HK-2 (cell line): ENCODE data around the gene TNNI3K.

ENCODE experiments used
- DNase-seq: peaks from one replicate; pipeline ENCODE4 v3.0.0-alpha.2; 2018; ENCODE audit not compliant: unreplicated experiment

The TNNI3K gene

GRCh38 chr1:74502432-74502831 lies 267.2 kb downstream of the TNNI3K start:
- DNase-seq = no peak

GRCh38 chr1:74502858-74503257 lies 267.7 kb downstream of the TNNI3K start:
- DNase-seq = no peak

GRCh38 chr1:74504125-74504932 lies 269.1 kb downstream of the TNNI3K start:
- peak; percentile 52 for DNase-seq

DNA sequence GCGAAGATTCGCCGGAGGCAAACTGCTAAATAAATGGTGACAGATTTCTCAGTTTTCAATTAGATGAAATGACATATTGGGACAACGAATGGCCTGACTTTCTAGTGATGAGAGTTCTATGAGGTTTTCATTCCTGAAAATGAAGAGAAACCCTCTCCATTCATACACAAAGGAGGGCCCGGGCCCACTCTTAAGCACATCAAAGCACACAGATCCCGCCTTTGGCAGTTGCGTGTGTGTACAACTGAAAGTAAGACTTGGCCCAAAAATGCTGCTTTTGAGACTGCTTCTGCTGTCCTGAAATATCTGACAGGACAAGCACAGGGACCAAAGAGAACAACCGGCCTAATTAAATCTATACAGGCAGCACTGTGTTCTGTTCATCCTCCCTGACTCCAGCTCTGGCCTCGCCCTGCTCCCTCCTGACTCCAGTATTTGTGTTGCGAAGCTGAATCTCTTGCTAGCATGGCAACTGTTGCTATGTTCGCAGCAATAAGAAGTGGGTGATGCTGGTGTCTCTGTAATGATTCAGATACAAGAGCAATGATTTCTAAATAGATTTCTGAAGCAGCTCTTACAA lies 269.8 kb downstream of the TNNI3K start:
- no peak for DNase-seq

- DNase-seq = no peak
Observed at GRCh38 chr1:74505928-74506710, 270.9 kb downstream of the TNNI3K start.

- no peak for DNase-seq
Observed at GRCh38 chr1:74508449-74508848, 273.3 kb downstream of the TNNI3K start.

DNA sequence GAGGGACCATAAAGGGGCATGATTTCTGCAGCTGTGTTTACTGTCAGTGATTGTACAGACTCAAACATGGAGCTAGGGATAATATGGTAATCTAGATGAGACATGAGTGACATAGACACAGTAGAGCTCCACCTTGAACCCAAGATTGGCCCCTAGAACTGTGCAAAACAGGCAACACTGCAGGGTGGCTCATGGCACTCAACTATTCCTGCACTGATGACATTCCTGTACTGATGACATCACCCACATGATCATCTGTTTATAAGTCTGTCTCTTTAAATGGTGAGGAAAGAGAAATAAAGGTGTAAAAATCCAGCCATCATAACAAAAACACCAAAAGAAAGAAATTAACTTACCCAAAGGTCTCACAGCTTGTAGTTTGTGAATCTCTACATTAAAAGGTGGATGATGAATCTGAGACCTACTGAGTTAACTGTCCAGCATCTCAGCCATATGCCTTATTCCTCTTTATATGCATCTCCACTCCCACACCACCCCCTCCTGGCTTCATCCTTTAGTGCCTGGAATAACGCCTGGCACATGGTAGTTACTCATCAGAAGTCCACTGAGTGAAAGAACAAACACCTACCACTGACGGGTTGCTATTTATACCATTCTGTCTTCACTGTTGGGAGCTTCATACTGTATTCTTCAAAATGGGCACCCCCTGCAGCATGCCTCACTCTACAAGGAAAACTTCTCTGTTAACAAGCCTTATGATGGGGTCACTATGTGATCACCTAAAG lies 277.2 kb downstream of the TNNI3K start, which contains the start of gene LRRC53:
Gene LRRC53 (minus strand): TSS at position 442 of the 746 bp plus-strand sequence. CDS start 29,262 bp downstream, outside the sequence.
- DNase-seq = no peak

DNA sequence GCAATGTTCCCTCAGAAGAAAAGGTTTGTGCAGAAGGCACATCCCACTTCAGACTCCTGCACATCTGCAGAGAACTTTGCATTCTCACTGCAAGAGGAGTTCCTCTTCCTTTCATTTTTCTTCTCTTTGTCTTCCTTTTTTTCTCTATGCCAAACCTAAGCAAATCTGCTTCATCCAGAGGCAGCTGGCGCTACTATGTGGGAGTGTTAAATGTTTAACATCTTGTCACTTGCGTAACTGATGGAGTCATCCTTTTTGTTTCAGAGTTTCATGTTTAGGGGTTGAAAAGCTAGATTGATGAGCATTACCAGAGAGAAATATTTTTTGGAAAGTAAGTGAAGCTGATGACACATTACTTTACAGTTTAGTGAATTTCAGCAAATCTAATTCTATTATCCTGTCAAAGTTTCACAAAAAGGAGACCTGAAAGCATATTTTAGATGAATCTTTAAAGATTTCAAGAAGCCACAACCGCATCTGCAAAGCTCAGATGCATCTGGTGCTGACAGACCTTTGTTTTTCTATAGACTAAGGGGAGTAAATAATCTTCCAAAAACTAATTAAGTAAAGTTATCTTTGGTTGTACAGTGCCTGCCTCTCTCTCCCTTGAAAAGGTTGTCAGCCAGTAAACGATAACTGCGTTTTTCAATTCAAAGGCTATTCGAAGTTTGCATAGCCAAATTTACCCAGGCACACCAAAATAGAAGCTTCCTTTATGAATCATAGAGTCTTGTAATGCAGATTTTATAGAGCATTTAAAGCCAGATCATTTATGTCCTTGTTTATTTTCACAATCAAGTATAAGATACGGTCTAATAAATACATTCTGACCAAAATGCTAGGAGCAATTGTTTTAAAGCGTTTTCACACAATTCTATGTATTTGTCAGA lies 278.5 kb downstream of the TNNI3K start:
- DNase-seq = no peak

GRCh38 chr1:74517599-74518051 lies 282.4 kb downstream of the TNNI3K start:
- DNase-seq = no peak

DNA sequence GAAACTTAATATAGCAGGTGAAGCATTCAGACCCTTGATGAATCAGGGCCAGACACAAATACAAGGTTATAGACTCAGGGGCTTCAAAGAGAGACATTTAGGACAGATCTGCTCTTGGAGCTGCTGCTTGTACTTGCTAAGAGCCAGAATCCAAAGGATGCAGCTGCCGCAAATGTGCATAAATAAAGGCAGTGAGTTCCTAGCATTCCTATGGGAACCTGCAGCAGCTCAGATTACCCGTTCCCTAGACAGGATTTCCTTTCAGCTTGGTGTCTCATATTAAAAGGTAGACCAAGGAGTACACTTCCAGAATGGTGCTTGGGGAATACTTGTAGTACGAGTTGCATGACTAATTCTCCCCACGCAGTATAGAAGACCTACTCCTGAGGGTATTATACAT lies 287.0 kb downstream of the TNNI3K start:
- no peak for DNase-seq

DNA sequence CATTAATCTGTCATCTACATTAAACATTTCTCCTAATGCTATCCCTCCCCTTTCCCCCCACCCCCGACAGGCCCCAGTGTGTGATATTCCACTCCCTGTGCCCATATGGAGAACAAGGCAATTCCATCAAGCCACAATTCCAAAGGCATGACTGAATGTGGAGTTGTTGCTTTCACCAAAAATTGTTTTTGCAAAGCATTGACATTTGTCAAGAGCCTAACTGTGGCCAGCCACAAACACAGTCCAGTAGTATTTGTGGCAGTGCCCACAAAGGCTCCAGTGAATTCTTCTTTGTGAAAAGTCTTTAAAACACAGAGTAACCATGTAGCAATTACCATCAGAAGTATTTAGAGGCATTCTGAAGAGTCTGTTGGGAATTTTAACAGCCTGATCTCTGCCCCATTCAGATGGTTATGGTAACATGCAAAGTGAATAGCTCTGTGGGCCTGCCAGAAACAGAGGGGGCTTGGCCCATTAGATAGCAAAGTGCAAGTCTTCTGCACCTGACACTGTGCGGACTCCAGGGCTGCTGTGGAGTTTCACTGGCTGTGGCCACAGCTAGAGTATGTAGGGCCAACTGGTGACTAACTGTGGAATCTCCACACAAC lies 288.8 kb downstream of the TNNI3K start:
- no peak for DNase-seq

DNA sequence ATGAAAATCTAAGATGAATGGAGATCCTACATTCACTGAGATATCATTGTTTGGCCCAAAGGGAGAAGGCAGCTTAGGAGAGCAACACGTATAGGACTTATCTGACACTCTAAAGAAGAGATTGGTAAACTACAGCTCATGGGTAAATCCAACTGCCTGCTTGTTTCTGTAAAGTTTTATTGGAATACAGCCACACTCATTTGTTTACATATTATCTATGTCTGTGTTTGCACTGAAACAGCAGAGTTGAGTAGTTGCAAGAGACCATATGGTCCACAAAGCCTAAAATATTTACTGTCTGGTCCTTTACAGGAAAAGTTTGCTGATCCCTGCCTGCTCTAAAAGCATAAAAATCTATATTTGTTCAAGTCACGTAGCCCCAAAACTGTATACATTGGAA lies 291.5 kb downstream of the TNNI3K start:
- no peak for DNase-seq

- DNase-seq = no peak
Observed at GRCh38 chr1:74528123-74528522, 292.9 kb downstream of the TNNI3K start.

DNA sequence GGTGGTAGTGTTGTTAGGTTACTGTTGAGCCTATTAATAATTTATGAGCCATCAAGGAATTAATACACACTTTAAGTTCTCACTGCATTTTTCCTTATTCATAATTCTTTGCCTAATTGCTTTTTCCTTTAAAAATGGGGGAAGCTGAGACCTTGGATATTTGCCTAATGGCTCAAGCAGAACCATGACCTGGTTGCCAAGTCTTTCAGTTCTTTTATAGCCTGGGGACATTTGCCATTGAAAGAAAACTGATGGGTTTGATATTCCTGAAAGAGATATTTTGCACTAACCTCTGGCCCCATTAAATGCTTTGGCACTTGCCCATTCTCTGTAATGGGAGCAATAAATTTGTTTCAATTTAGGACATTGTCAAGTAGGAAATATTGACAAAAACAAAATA lies 295.7 kb downstream of the TNNI3K start:
- DNase-seq = no peak

DNA sequence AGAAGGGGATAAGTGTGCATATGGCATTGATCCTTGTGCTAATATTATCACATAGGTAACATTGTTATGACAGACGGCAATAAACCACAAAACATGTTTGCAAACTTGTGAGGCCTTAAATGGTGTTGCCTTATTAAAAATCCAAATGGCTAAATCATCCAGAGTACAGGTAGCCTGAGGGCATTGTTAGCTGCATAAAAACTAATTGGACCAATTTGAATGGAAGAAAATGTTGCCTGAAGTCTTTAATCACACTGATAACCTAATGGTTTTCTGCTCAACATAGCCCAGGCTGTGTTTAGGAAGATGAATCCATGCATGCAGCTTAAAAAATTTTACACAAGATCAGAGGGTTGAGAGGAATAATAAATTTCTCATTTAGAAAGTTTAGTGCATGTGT lies 296.6 kb downstream of the TNNI3K start:
- DNase-seq = no peak

DNA sequence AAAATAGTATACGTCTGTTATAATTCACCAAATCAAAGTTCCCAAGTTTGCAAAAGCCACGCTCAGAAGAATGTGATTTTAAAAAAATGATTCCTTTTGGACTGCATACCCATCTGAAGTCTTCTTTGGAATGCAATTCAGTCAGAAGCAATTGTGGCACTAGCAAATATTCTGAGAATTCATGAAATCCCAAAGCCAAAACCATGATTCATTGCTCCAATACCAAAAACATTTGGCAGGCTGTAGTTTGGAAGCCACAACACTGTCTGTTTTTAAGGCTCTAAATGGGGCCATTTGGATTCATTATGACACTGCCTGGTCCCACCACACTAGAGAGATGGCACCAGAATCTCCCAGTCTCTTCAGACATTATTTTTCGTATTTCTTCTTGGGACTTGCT lies 299.1 kb downstream of the TNNI3K start:
- DNase-seq = no peak

DNA sequence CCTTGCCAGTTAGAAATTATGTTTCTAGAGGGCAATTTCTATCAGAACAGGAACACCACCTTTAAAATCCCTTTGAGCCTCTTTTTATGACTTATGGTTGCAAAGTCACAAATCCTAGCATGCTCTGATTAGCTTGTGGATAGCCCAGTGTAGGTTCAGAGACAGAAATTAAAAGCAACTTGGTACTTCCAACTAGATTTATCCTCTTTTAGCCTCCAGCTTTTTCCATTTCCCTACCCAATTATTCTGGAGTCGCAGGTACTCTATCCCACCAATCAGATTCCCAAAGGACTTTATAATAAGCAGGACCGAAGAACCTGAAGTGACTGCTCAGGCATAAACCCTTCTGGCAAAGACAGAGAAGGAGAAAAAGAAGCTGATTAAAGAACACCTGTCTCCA lies 310.6 kb downstream of the TNNI3K start:
- no peak for DNase-seq

GRCh38 chr1:74548961-74549750 lies 314.0 kb downstream of the TNNI3K start:
- no peak for DNase-seq

DNA sequence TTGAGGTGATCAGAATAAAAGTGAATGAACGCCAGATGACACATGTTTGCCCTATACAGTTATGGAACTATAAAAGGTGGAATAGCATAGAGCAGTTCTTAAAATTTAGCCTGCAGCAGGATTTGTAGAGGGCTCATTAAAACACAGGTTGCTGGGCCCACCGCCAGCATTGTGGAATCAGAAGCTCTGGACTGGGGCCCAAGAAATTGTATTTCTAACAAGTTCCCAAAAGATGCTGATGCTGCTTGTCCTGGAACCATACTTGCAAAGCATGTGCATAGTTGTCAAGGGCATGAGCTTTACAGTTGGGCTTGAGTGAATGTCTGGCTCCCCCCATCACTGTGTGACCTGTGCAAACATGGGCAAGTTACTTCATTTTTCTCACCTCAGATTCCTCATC lies 314.7 kb downstream of the TNNI3K start:
- no peak for DNase-seq
